Measurements from ENCODE around the gene KHSRP.
A peak's percentile ranks its signal among the peaks of the same experiment; 100 is the strongest.

The KHSRP gene

GRCh38 chr19:6424195-6424938, at the start of gene KHSRP:
TSS of gene KHSRP (minus strand) at chr19:6424811. CDS start at chr19:6424701, 110 bp downstream.
- H3K79me2 ChIP-seq (ENCODE audit: insufficient read depth, low read length) = peaks cover 43% of the 10 kb centered on the region
- peak within 1 kb of the TSS; percentile 71 for H3K27ac ChIP-seq (ENCODE audit: low read depth, low read length, poor library complexity, severe bottlenecking)
- H3K4me3 ChIP-seq (ENCODE audit: low read depth, low read length, poor library complexity, severe bottlenecking) = peak within 1 kb of the TSS; percentile 94
- TF ChIP-seq EZH2 (IDR thresholded peaks at IDR 0.05; ENCODE audit: borderline replicate concordance, low read length) = no peak
- TF ChIP-seq, protein P1, sequence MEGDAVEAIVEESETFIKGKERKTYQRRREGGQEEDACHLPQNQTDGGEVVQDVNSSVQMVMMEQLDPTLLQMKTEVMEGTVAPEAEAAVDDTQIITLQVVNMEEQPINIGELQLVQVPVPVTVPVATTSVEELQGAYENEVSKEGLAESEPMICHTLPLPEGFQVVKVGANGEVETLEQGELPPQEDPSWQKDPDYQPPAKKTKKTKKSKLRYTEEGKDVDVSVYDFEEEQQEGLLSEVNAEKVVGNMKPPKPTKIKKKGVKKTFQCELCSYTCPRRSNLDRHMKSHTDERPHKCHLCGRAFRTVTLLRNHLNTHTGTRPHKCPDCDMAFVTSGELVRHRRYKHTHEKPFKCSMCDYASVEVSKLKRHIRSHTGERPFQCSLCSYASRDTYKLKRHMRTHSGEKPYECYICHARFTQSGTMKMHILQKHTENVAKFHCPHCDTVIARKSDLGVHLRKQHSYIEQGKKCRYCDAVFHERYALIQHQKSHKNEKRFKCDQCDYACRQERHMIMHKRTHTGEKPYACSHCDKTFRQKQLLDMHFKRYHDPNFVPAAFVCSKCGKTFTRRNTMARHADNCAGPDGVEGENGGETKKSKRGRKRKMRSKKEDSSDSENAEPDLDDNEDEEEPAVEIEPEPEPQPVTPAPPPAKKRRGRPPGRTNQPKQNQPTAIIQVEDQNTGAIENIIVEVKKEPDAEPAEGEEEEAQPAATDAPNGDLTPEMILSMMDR (IDR thresholded peaks at IDR 0.05; ENCODE audit: low read length) = no peak
- no peaks in the 10 kb centered on the region for H3K9me3 ChIP-seq (ENCODE audit: low read length)
- no peaks in the 10 kb centered on the region for H3K9me2 ChIP-seq (ENCODE audit: low read depth, low read length)
- peak within 1 kb of the TSS; percentile 86 for H3K4me2 ChIP-seq (ENCODE audit: low read length)
- H3K9ac ChIP-seq (ENCODE audit: low read length) = peak within 1 kb of the TSS; percentile 86
- peaks cover 23% of the 10 kb centered on the region for H3K4me1 ChIP-seq (ENCODE audit: insufficient read depth, low read length, severe bottlenecking)
- no peaks in the 10 kb centered on the region for H4K20me1 ChIP-seq (ENCODE audit: insufficient read depth, low read length)
- H2AFZ ChIP-seq (ENCODE audit: low read length) = no peak within 1 kb of the TSS
- H3K36me3 ChIP-seq (ENCODE audit: insufficient read depth, low read length) = peaks cover 43% of the 10 kb centered on the region
- no peaks in the 10 kb centered on the region for H3K27me3 ChIP-seq (ENCODE audit: insufficient read depth, low read length)
- no peaks in the 10 kb centered on the region for H3F3A ChIP-seq (ENCODE audit: insufficient read depth, low read length)

GRCh38 chr19:6473647-6474046, 49.0 kb upstream of the KHSRP start:
- Histone ChIP-seq H3K27ac (ENCODE audit: low read depth, low read length, poor library complexity, severe bottlenecking) (no peak overlapping the region), H4K20me1 (ENCODE audit: insufficient read depth, low read length) (no peaks in the 10 kb centered on the region), H3F3A (ENCODE audit: insufficient read depth, low read length) (no peaks in the 10 kb centered on the region), H3K27me3 (ENCODE audit: insufficient read depth, low read length) (no peaks in the 10 kb centered on the region), H2AFZ (ENCODE audit: low read length) (no peak overlapping the region), H3K4me1 (ENCODE audit: insufficient read depth, low read length, severe bottlenecking) (no peaks in the 10 kb centered on the region), H3K9me2 (ENCODE audit: low read depth, low read length) (no peaks in the 10 kb centered on the region), H3K4me3 (ENCODE audit: low read depth, low read length, poor library complexity, severe bottlenecking) (no peak overlapping the region), H3K9me3 (ENCODE audit: low read length) (no peaks in the 10 kb centered on the region), H3K4me2 (ENCODE audit: low read length) (no peak overlapping the region), H3K79me2 (ENCODE audit: insufficient read depth, low read length) (no peaks in the 10 kb centered on the region), H3K9ac (ENCODE audit: low read length) (no peak overlapping the region), H3K36me3 (ENCODE audit: insufficient read depth, low read length) (peaks cover 29% of the 10 kb centered on the region)
- TF ChIP-seq, protein P1 (IDR thresholded peaks at IDR 0.05; ENCODE audit: low read length) = no peak
- TF ChIP-seq EZH2 (IDR thresholded peaks at IDR 0.05; ENCODE audit: borderline replicate concordance, low read length) = no peak

DNA sequence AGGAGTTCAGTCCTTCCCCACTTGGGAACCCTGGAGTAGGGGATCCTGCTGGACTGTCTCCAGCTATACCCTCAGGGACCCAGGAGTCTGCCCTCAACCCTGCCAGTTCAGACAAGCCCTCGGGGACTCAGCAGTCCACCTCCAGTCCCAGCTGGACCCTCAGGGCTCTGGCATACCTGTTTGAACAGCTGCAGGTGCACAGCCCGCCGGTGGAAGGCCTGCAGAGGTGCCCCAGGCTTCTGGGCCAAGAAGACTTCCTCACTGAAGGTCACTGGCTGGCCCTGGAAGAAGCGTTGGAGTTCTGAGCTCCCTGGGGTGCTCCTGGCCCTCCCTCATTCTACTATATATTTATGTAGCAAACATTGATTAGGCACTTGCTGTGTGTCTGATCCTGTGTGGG, 48.1 kb upstream of the KHSRP start:
- no peaks in the 10 kb centered on the region for H3K4me1 ChIP-seq (ENCODE audit: insufficient read depth, low read length, severe bottlenecking)
- no peak overlapping the region for H3K9ac ChIP-seq (ENCODE audit: low read length)
- H2AFZ ChIP-seq (ENCODE audit: low read length) = no peak overlapping the region
- no peaks in the 10 kb centered on the region for H3F3A ChIP-seq (ENCODE audit: insufficient read depth, low read length)
- H3K9me2 ChIP-seq (ENCODE audit: low read depth, low read length) = no peaks in the 10 kb centered on the region
- no peaks in the 10 kb centered on the region for H4K20me1 ChIP-seq (ENCODE audit: insufficient read depth, low read length)
- TF ChIP-seq, protein P1 (IDR thresholded peaks at IDR 0.05; ENCODE audit: low read length) = no peak
- no peak for TF ChIP-seq EZH2 (IDR thresholded peaks at IDR 0.05; ENCODE audit: borderline replicate concordance, low read length)
- H3K4me2 ChIP-seq (ENCODE audit: low read length) = no peak overlapping the region
- H3K27ac ChIP-seq (ENCODE audit: low read depth, low read length, poor library complexity, severe bottlenecking) = no peak overlapping the region
- H3K9me3 ChIP-seq (ENCODE audit: low read length) = no peaks in the 10 kb centered on the region
- H3K79me2 ChIP-seq (ENCODE audit: insufficient read depth, low read length) = no peaks in the 10 kb centered on the region
- no peaks in the 10 kb centered on the region for H3K27me3 ChIP-seq (ENCODE audit: insufficient read depth, low read length)
- no peak overlapping the region for H3K4me3 ChIP-seq (ENCODE audit: low read depth, low read length, poor library complexity, severe bottlenecking)
- H3K36me3 ChIP-seq (ENCODE audit: insufficient read depth, low read length) = peaks cover 29% of the 10 kb centered on the region
